ENCODE measurements around the gene NOTCH4.
"Not testable (repeated sequence)": the region's sequence is repeated elsewhere in the genome, so short reads cannot be mapped to it uniquely, and the experiment has no call there.

Gene NOTCH4

GRCh38 chr6:32242318-32242813 is 18.5 kb upstream of the NOTCH4 start:
- not testable (repeated sequence) for H3K9ac ChIP-seq (ENCODE audit: low read length); H3K27ac ChIP-seq (ENCODE audit: low read depth, low read length); H3K4me3 ChIP-seq (ENCODE audit: low read length); H3K27me3 ChIP-seq (ENCODE audit: control insufficient read depth, insufficient read depth, low read length); H3K4me1 ChIP-seq (ENCODE audit: control insufficient read depth, insufficient read depth, low read length); H3K36me3 ChIP-seq (ENCODE audit: control insufficient read depth, insufficient read depth, low read length)

GRCh38 chr6:32240686-32241085 is 16.8 kb upstream of the NOTCH4 start:
- H3K27ac ChIP-seq (ENCODE audit: low read depth, low read length), result no peak overlapping the region
- H3K4me3 ChIP-seq (ENCODE audit: low read length), result no peak overlapping the region
- H3K27me3 ChIP-seq (ENCODE audit: control insufficient read depth, insufficient read depth, low read length), result no peaks in the 10 kb centered on the region
- H3K36me3 ChIP-seq (ENCODE audit: control insufficient read depth, insufficient read depth, low read length), result no peaks in the 10 kb centered on the region
- no peaks in the 10 kb centered on the region for H3K4me1 ChIP-seq (ENCODE audit: control insufficient read depth, insufficient read depth, low read length)
- no peak overlapping the region for H3K9ac ChIP-seq (ENCODE audit: low read length)

- no peak overlapping the region for H3K4me3 ChIP-seq (ENCODE audit: low read length)
- H3K4me1 ChIP-seq (ENCODE audit: control insufficient read depth, insufficient read depth, low read length), result no peaks in the 10 kb centered on the region
- H3K27ac ChIP-seq (ENCODE audit: low read depth, low read length), result no peak overlapping the region
- no peaks in the 10 kb centered on the region for H3K36me3 ChIP-seq (ENCODE audit: control insufficient read depth, insufficient read depth, low read length)
- no peak overlapping the region for H3K9ac ChIP-seq (ENCODE audit: low read length)
- H3K27me3 ChIP-seq (ENCODE audit: control insufficient read depth, insufficient read depth, low read length), result no peaks in the 10 kb centered on the region
These were observed 15.6 kb upstream of the NOTCH4 start for GRCh38 chr6:32239462-32239861.

GRCh38 chr6:32234934-32235333 is 11.1 kb upstream of the NOTCH4 start:
- Histone ChIP-seq H3K36me3 (ENCODE audit: control insufficient read depth, insufficient read depth, low read length) (no peaks in the 10 kb centered on the region), H3K4me1 (ENCODE audit: control insufficient read depth, insufficient read depth, low read length) (no peaks in the 10 kb centered on the region), H3K9ac (ENCODE audit: low read length) (no peak overlapping the region), H3K4me3 (ENCODE audit: low read length) (no peak overlapping the region), H3K27ac (ENCODE audit: low read depth, low read length) (no peak overlapping the region), H3K27me3 (ENCODE audit: control insufficient read depth, insufficient read depth, low read length) (no peaks in the 10 kb centered on the region)

- Histone ChIP-seq H3K4me1 (ENCODE audit: control insufficient read depth, insufficient read depth, low read length) (no peaks in the 10 kb centered on the region), H3K27ac (ENCODE audit: low read depth, low read length) (no peak overlapping the region), H3K4me3 (ENCODE audit: low read length) (no peak overlapping the region), H3K27me3 (ENCODE audit: control insufficient read depth, insufficient read depth, low read length) (peaks cover 2% of the 10 kb centered on the region), H3K9ac (ENCODE audit: low read length) (no peak overlapping the region), H3K36me3 (ENCODE audit: control insufficient read depth, insufficient read depth, low read length) (no peaks in the 10 kb centered on the region)
These were observed 2.6 kb upstream of the NOTCH4 start for GRCh38 chr6:32226434-32226833.

- no peak overlapping the region for H3K27ac ChIP-seq (ENCODE audit: low read depth, low read length)
- H3K36me3 ChIP-seq (ENCODE audit: control insufficient read depth, insufficient read depth, low read length), result no peaks in the 10 kb centered on the region
- no peaks in the 10 kb centered on the region for H3K4me1 ChIP-seq (ENCODE audit: control insufficient read depth, insufficient read depth, low read length)
- H3K27me3 ChIP-seq (ENCODE audit: control insufficient read depth, insufficient read depth, low read length), result peaks cover 2% of the 10 kb centered on the region
- no peak overlapping the region for H3K4me3 ChIP-seq (ENCODE audit: low read length)
- H3K9ac ChIP-seq (ENCODE audit: low read length), result no peak overlapping the region
These were observed 829 bp upstream of the NOTCH4 start for GRCh38 chr6:32224696-32225095.

- no peak overlapping the region for H3K9ac ChIP-seq (ENCODE audit: low read length)
- no peak overlapping the region for H3K27ac ChIP-seq (ENCODE audit: low read depth, low read length)
- H3K4me3 ChIP-seq (ENCODE audit: low read length), result no peak overlapping the region
- no peaks in the 10 kb centered on the region for H3K27me3 ChIP-seq (ENCODE audit: control insufficient read depth, insufficient read depth, low read length)
- no peaks in the 10 kb centered on the region for H3K4me1 ChIP-seq (ENCODE audit: control insufficient read depth, insufficient read depth, low read length)
- no peaks in the 10 kb centered on the region for H3K36me3 ChIP-seq (ENCODE audit: control insufficient read depth, insufficient read depth, low read length)
These were observed 1.3 kb downstream of the NOTCH4 start for GRCh38 chr6:32222333-32223230.

GRCh38 chr6:32220021-32220420 is 3.8 kb downstream of the NOTCH4 start:
- Histone ChIP-seq H3K9ac (ENCODE audit: low read length) (no peak overlapping the region), H3K4me3 (ENCODE audit: low read length) (no peak overlapping the region), H3K36me3 (ENCODE audit: control insufficient read depth, insufficient read depth, low read length) (no peaks in the 10 kb centered on the region), H3K27ac (ENCODE audit: low read depth, low read length) (no peak overlapping the region), H3K27me3 (ENCODE audit: control insufficient read depth, insufficient read depth, low read length) (no peaks in the 10 kb centered on the region), H3K4me1 (ENCODE audit: control insufficient read depth, insufficient read depth, low read length) (no peaks in the 10 kb centered on the region)

GRCh38 chr6:32218167-32218566 is 5.7 kb downstream of the NOTCH4 start:
- Histone ChIP-seq H3K4me3 (ENCODE audit: low read length) (no peak overlapping the region), H3K27me3 (ENCODE audit: control insufficient read depth, insufficient read depth, low read length) (no peaks in the 10 kb centered on the region), H3K27ac (ENCODE audit: low read depth, low read length) (no peak overlapping the region), H3K9ac (ENCODE audit: low read length) (no peak overlapping the region), H3K36me3 (ENCODE audit: control insufficient read depth, insufficient read depth, low read length) (no peaks in the 10 kb centered on the region), H3K4me1 (ENCODE audit: control insufficient read depth, insufficient read depth, low read length) (no peaks in the 10 kb centered on the region)

- no peak overlapping the region for H3K4me3 ChIP-seq (ENCODE audit: low read length)
- no peaks in the 10 kb centered on the region for H3K36me3 ChIP-seq (ENCODE audit: control insufficient read depth, insufficient read depth, low read length)
- no peak overlapping the region for H3K9ac ChIP-seq (ENCODE audit: low read length)
- no peak overlapping the region for H3K27ac ChIP-seq (ENCODE audit: low read depth, low read length)
- H3K27me3 ChIP-seq (ENCODE audit: control insufficient read depth, insufficient read depth, low read length), result no peaks in the 10 kb centered on the region
- no peaks in the 10 kb centered on the region for H3K4me1 ChIP-seq (ENCODE audit: control insufficient read depth, insufficient read depth, low read length)
These were observed 6.9 kb downstream of the NOTCH4 start for GRCh38 chr6:32216998-32217397.

GRCh38 chr6:32216285-32216684 is 7.6 kb downstream of the NOTCH4 start:
- Histone ChIP-seq H3K27ac (ENCODE audit: low read depth, low read length) (no peak overlapping the region), H3K9ac (ENCODE audit: low read length) (no peak overlapping the region), H3K4me1 (ENCODE audit: control insufficient read depth, insufficient read depth, low read length) (no peaks in the 10 kb centered on the region), H3K4me3 (ENCODE audit: low read length) (no peak overlapping the region), H3K27me3 (ENCODE audit: control insufficient read depth, insufficient read depth, low read length) (no peaks in the 10 kb centered on the region), H3K36me3 (ENCODE audit: control insufficient read depth, insufficient read depth, low read length) (no peaks in the 10 kb centered on the region)

- Histone ChIP-seq H3K27ac (ENCODE audit: low read depth, low read length) (no peak overlapping the region), H3K4me1 (ENCODE audit: control insufficient read depth, insufficient read depth, low read length) (no peaks in the 10 kb centered on the region), H3K4me3 (ENCODE audit: low read length) (no peak overlapping the region), H3K36me3 (ENCODE audit: control insufficient read depth, insufficient read depth, low read length) (no peaks in the 10 kb centered on the region), H3K27me3 (ENCODE audit: control insufficient read depth, insufficient read depth, low read length) (no peaks in the 10 kb centered on the region), H3K9ac (ENCODE audit: low read length) (no peak overlapping the region)
These were observed 8.2 kb downstream of the NOTCH4 start for GRCh38 chr6:32215617-32216016.

GRCh38 chr6:32214126-32214525 is 9.7 kb downstream of the NOTCH4 start:
- no peak overlapping the region for H3K27ac ChIP-seq (ENCODE audit: low read depth, low read length)
- H3K9ac ChIP-seq (ENCODE audit: low read length), result no peak overlapping the region
- H3K36me3 ChIP-seq (ENCODE audit: control insufficient read depth, insufficient read depth, low read length), result no peaks in the 10 kb centered on the region

More at GRCh38 chr6:32214126-32214525, 9.7 kb downstream of the NOTCH4 start:
- H3K4me1 ChIP-seq (ENCODE audit: control insufficient read depth, insufficient read depth, low read length), result no peaks in the 10 kb centered on the region
- H3K4me3 ChIP-seq (ENCODE audit: low read length), result no peak overlapping the region
- H3K27me3 ChIP-seq (ENCODE audit: control insufficient read depth, insufficient read depth, low read length), result no peaks in the 10 kb centered on the region

All from rectal smooth muscle tissue (tissue), 1 donor.